ENCODE measurements around the gene PRKN.
"Not testable (repeated sequence)": the region's sequence is repeated elsewhere in the genome, so short reads cannot be mapped to it uniquely, and the experiment has no call there.

The PRKN gene

GRCh38 chr6:161498881-161499280, 1228.7 kb downstream of the PRKN start:
- DNase-seq (ENCODE audit: low read depth, low spot score), result no peak

GRCh38 chr6:161498359-161498758, 1229.2 kb downstream of the PRKN start:
- DNase-seq (ENCODE audit: low read depth, low spot score), result peak; percentile 57

GRCh38 chr6:161496941-161497340, 1230.6 kb downstream of the PRKN start:
- DNase-seq (ENCODE audit: low read depth, low spot score), result no peak

GRCh38 chr6:161496271-161496670, 1231.3 kb downstream of the PRKN start:
- DNase-seq (ENCODE audit: low read depth, low spot score), result not testable (repeated sequence)

GRCh38 chr6:161494566-161494965, 1233.0 kb downstream of the PRKN start:
- DNase-seq (ENCODE audit: low read depth, low spot score), result no peak

GRCh38 chr6:161493576-161494118, 1233.9 kb downstream of the PRKN start:
- no peak for DNase-seq (ENCODE audit: low read depth, low spot score)

- DNase-seq (ENCODE audit: low read depth, low spot score), result no peak
Measured at GRCh38 chr6:161489626-161490306, 1237.8 kb downstream of the PRKN start.

- DNase-seq (ENCODE audit: low read depth, low spot score), result no peak
Measured at GRCh38 chr6:161487694-161488093, 1239.9 kb downstream of the PRKN start.

GRCh38 chr6:161487217-161487531, 1240.4 kb downstream of the PRKN start:
- no peak for DNase-seq (ENCODE audit: low read depth, low spot score)

GRCh38 chr6:161486361-161487216, 1241.0 kb downstream of the PRKN start:
- peak; percentile 72 for DNase-seq (ENCODE audit: low read depth, low spot score)

GRCh38 chr6:161482517-161482858, 1245.1 kb downstream of the PRKN start:
- peak; percentile 33 for DNase-seq (ENCODE audit: low read depth, low spot score)

GRCh38 chr6:161481786-161482516, 1245.6 kb downstream of the PRKN start:
- DNase-seq (ENCODE audit: low read depth, low spot score), result peak; percentile 24

- DNase-seq (ENCODE audit: low read depth, low spot score), result no peak
Measured at GRCh38 chr6:161480421-161481155, 1247.0 kb downstream of the PRKN start.

GRCh38 chr6:161479376-161479775, 1248.2 kb downstream of the PRKN start:
- DNase-seq (ENCODE audit: low read depth, low spot score), result no peak

- DNase-seq (ENCODE audit: low read depth, low spot score), result no peak
Measured at GRCh38 chr6:161477876-161478425, 1249.6 kb downstream of the PRKN start.

GRCh38 chr6:161476711-161477110, 1250.9 kb downstream of the PRKN start:
- peak; percentile 96 for DNase-seq (ENCODE audit: low read depth, low spot score)

GRCh38 chr6:161465403-161465802, 1262.2 kb downstream of the PRKN start:
- no peak for DNase-seq (ENCODE audit: low read depth, low spot score)

- DNase-seq (ENCODE audit: low read depth, low spot score), result no peak
Measured at GRCh38 chr6:161463071-161463470, 1264.5 kb downstream of the PRKN start.

- DNase-seq (ENCODE audit: low read depth, low spot score), result peak; percentile 77
Measured at GRCh38 chr6:161462148-161462547, 1265.4 kb downstream of the PRKN start.

GRCh38 chr6:161459008-161459615, 1268.5 kb downstream of the PRKN start:
- DNase-seq (ENCODE audit: low read depth, low spot score), result peak; percentile 37
